SW 1271 (cell line): ENCODE measurements around the gene WIPF3.
A peak's percentile ranks its signal among the peaks of the same experiment; 100 is the strongest.

Experiments
- DNase-seq, 2 experiments: peaks; one replicate each; lab custom pipeline; 2025; lab: John Stamatoyannopoulos, UW

The WIPF3 gene

DNA sequence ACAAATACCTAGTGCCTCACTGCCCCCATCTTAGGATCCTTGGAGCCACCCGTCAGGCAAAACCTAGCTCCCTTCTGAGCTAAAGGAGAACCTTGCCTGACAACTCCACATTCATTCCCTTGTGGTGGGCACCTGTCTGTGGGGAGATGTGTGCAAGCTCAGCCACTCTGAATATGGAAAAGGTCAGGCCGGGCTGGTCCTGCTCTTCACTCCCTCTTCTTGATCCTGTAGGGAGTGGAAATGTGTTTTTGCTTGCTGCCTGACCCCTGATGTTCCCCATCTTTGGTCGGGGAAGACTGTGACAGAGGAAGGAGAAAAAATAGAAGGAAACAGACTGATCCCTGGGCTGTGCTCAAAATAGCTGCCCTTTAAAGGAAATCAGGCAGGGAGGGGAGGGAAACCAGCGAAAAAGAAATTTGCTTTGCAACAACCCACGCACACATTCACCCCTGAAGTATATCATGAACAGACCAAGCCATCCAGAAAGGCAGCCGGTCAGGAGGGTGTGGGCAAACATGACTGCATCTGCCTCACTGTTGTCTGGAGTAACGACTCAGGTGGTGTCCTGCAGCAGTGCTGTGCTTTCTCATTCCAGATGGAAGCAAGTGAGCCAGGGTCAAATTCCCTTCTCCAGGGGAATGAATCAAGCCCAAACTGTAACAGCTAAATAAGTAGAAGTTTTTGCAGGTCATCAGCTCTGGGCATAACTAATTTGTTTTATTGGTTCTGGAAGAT lies 109.3 kb downstream of the WIPF3 start:
- no peak for DNase-seq

- DNase-seq = no peak
Observed at GRCh38 chr7:29917641-29918040, 111.3 kb downstream of the WIPF3 start.

DNA sequence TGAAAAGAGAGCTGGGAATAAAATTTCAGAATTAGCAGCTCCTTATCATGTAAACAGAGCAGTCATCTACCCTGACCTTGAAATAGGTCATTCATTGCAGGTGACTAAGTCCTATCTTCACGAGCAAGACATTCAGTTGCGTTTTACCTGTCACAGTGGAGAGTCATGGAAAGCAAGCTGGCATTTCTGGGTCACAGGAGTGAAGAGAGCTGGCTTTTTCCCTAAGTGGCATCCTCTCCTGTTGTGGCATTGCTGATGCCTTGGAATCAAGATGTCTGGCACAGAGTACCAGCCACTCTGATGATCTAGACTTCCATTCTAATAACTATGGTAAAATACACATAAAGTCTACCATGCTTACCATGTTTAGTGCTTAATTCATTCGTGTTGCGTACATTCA lies 112.5 kb downstream of the WIPF3 start:
- DNase-seq = no peak

GRCh38 chr7:29919790-29920189 lies 113.5 kb downstream of the WIPF3 start:
- no peak for DNase-seq

- DNase-seq = no peak
Observed at GRCh38 chr7:29920491-29920890, 114.2 kb downstream of the WIPF3 start.

GRCh38 chr7:29921404-29922010 lies 115.2 kb downstream of the WIPF3 start:
- peak in 1 of 2 experiments; percentile 71 for DNase-seq

DNA sequence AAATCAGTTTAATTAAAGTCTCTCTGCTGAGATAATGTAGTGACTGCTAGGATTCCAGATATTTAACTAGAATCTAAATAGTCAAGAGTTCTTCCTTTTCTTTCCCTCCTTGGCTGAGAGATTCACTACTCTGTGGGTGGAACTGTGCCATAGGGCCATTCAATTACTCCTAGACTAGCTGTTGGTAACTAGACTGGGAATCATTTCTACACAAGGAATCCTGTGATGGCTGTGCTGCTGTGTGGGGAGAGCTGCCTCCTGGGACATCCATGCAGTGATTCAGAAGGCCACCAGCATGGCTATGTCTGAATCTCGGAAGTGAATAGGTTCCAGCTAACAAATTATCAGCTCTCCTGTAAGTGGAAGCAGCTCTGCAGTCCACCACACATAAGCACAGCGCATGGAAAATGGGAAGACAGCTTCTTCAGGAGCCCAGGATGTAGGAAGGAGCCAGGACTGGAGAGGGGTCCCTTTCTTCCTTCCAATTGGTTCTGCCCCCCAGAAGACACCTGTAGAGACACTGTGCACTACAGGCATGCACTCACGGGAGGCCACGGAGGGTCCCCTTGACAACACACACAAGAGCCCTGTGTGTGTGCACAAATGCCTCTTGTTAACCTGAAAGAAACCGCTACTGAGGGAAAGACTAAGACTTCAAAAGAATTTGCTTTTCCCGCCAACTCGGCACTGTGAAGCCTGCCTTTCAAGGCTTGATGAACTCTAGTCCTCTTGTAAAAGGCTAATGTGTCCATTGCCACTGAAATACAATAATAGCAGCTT lies 116.8 kb downstream of the WIPF3 start:
- DNase-seq = no peak

GRCh38 chr7:29924006-29924405 lies 117.7 kb downstream of the WIPF3 start:
- no peak for DNase-seq

GRCh38 chr7:29924684-29925083 lies 118.4 kb downstream of the WIPF3 start:
- DNase-seq = no peak

DNA sequence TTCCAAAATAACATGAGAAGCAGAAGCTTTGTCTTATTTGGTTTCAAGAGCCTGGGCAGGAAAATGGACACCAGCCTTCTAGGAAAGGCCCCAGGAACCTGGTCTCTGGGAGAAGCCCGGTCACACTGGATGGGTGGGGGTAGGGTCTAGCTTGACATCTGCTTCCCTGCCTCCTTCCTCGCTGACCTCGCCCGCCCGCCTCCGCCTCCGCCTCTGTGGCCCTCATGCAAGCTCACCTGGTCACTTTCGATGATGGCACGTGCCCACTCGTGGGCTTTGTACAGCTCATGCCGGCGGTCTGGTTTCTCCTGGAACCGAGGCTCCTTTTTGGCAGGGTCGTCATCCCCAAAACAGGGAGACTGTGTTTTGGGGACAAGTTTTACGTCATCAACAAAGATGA lies 119.9 kb downstream of the WIPF3 start:
- no peak for DNase-seq

GRCh38 chr7:29926741-29927140 lies 120.4 kb downstream of the WIPF3 start:
- no peak for DNase-seq

GRCh38 chr7:29929018-29929807 lies 122.9 kb downstream of the WIPF3 start:
- no peak for DNase-seq

- DNase-seq = no peak
Observed at GRCh38 chr7:29935111-29935510, 128.8 kb downstream of the WIPF3 start.

DNA sequence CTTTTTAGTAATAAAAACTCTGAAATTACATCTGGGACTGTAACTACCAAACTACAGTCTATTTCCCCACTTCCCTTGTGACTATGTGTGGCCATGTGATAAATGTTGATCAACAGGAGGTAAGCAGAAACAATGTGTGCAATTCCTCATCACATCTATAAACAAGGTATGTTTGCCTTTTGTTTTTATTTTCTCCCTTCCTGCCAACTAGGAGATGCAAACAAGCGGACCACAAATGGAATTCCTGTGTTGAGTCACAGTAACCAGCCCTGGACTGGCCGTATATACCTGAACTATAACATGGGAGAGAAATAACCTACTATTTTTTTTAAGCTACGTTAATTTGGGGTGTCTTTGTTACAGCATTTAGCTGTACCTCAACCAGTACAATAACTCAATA lies 130.8 kb downstream of the WIPF3 start:
- no peak for DNase-seq

GRCh38 chr7:29940199-29940598 lies 133.9 kb downstream of the WIPF3 start:
- DNase-seq = no peak

GRCh38 chr7:29945259-29945809 lies 139.0 kb downstream of the WIPF3 start:
- no peak for DNase-seq

GRCh38 chr7:29946428-29947186 lies 140.3 kb downstream of the WIPF3 start:
- DNase-seq = no peak

DNA sequence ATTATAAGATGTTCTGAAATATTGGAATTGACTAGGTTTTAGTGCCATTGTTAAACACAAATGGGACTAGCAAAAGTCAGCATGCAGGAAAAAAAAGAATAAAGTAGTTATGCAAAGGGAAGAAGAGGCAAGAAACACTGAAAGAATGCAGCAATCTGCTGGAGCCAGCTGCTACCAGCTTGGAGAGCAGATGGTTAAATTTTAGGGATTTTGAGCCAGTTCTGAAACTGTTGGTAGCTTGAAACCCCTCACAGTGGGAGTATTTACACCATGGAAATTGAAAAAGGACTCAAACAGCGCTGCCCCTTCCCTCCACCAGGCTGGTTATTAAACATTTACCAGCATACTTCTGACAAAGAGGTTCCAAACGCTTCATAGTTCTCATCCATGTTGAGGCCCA lies 142.3 kb downstream of the WIPF3 start:
- no peak for DNase-seq

- no peak for DNase-seq
Observed at GRCh38 chr7:29950480-29950879, 144.2 kb downstream of the WIPF3 start.

- DNase-seq = no peak
Observed at GRCh38 chr7:29951206-29951605, 144.9 kb downstream of the WIPF3 start.

DNA sequence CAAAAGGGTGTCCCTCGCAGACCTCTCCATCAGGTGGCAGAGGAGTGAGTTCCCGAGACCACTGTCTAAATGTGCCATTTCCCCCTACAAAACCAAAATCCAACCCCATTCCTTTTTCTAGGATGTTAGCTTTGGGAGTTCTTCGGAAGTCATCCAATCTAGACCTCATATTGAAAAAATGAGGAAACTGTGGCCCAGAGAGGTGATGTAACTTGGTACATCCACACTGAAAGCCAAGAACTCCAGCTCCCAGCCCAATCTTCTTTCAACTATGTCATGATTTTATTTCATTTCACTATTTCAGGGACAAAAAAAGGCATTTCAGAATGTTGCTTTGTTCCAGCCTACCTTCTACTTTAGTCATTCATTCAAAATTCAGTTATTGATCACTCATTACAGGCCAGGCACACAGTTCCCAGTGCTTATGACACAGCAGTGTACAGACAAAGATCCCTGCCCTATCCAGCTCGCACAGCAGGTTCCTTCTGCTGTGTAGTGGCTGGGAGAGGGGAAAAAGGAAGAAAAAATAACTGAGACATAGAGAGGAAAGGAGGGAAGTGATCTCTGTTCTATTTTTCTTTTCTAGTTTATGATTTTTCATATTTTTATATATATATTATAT lies 147.5 kb downstream of the WIPF3 start:
- DNase-seq = no peak
